Activated CD4-positive, alpha-beta T cell treated with anti-CD3 and anti-CD28 coated beads, Interleukin-2, amount 10 ng/mL, durations not matched to agents 7 days and 5 days (primary cell): ENCODE results near the gene FMN1. TPM values are rescaled to one million over a fixed set of nuclear protein-coding genes. Genes with fewer than 3 reads are reported as not detected.

Experiments
- CTCF ChIA-PET: fragments of 350-600 bp; sonication (Branson Sonifier 250); formaldehyde crosslinking; loops from one replicate; lab custom pipeline; 2021; ENCODE audit warnings: antibody characterized with exemption; lab: Charles Lee
- POLR2A ChIA-PET: fragments of 350-600 bp; sonication (Branson Sonifier 250); formaldehyde crosslinking; loops from one replicate; lab custom pipeline; 2021; ENCODE audit warnings: antibody characterized with exemption; lab: Charles Lee
- DNase-seq: peaks from one replicate; pipeline ENCODE4 v3.0.0-alpha.2; 2020
- H3K27ac Mint-ChIP-seq: one replicate; pipeline ENCODE4 v1.8.0; 2021; ENCODE audit warnings: mild to moderate bottlenecking, moderate library complexity, mixed read lengths
- H3K27me3 Mint-ChIP-seq: one replicate; pipeline ENCODE4 v1.8.0; 2021; ENCODE audit warnings: mixed read lengths
- H3K36me3 Mint-ChIP-seq: one replicate; pipeline ENCODE4 v1.8.0; 2021; ENCODE audit warnings: low read depth, mixed read lengths
- H3K4me1 Mint-ChIP-seq: one replicate; pipeline ENCODE4 v1.8.0; 2021; ENCODE audit warnings: mixed read lengths
- H3K4me3 Mint-ChIP-seq: one replicate; pipeline ENCODE4 v1.8.0; 2021; ENCODE audit warnings: mild to moderate bottlenecking, moderate library complexity, mixed read lengths
- H3K9me3 Mint-ChIP-seq: one replicate; pipeline ENCODE4 v1.8.0; 2021; ENCODE audit warnings: mixed read lengths
- total RNA-seq, 2 experiments: library from RNA; stranded (reverse); gene quantifications; one replicate each; pipeline ENCODE4 v1.2.3, GENCODE V29; 2021

FMN1 gene, protein sequence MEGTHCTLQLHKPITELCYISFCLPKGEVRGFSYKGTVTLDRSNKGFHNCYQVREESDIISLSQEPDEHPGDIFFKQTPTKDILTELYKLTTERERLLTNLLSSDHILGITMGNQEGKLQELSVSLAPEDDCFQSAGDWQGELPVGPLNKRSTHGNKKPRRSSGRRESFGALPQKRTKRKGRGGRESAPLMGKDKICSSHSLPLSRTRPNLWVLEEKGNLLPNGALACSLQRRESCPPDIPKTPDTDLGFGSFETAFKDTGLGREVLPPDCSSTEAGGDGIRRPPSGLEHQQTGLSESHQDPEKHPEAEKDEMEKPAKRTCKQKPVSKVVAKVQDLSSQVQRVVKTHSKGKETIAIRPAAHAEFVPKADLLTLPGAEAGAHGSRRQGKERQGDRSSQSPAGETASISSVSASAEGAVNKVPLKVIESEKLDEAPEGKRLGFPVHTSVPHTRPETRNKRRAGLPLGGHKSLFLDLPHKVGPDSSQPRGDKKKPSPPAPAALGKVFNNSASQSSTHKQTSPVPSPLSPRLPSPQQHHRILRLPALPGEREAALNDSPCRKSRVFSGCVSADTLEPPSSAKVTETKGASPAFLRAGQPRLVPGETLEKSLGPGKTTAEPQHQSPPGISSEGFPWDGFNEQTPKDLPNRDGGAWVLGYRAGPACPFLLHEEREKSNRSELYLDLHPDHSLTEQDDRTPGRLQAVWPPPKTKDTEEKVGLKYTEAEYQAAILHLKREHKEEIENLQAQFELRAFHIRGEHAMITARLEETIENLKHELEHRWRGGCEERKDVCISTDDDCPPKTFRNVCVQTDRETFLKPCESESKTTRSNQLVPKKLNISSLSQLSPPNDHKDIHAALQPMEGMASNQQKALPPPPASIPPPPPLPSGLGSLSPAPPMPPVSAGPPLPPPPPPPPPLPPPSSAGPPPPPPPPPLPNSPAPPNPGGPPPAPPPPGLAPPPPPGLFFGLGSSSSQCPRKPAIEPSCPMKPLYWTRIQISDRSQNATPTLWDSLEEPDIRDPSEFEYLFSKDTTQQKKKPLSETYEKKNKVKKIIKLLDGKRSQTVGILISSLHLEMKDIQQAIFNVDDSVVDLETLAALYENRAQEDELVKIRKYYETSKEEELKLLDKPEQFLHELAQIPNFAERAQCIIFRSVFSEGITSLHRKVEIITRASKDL (N-terminal part only)
- total RNA-seq: under 1 TPM; 0.04 to 0.12 TPM

DNA sequence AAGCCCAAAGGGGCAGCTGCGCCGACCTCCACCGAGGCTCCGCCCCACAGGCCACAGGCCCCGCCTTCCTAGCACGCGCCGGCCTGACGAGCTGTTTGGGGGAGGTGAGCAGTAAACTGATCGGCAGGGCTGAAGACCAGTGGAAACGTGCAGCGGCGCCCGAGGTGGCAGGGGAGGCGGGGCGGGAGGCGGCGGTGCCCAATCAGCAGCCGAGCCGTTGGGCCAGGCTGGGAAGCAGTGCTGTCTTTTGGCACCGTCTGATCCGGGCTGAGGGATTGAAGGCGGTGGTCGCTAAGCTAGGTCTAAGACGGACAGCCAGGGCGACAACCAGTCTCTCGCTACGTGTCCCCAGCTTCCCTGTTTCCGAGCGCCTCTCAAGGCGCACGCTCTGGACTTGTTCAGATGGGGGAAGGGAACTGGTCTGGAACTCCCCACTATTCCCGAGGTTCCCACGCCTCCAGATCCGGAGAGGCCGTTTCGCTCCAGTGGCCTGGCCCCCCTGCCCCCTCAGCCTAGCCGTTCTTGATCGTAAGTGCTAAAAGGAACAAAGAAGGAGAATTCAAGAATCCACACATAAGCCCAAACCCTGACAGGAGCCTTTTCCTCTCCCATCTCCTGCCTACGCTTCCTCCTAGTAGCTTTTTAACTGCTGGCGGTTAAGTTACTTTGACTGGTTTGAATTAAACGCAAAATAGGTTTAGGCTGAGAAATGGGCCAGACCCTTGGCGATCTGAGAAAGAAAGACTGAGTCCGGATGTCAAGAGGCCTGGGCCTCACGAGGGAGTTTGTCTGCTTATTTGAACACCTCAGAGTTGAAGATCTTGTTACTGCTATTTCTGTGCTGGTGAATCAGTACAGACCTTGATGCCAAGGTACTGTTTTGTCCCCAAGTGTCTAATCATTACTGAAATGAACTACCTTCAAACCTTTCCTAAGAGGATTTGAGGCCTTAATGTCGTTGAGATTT, at the start of gene FMN1:
FMN1 (minus strand) TSS at position 11 of the 967 bp plus-strand sequence. CDS start 39,800 bp downstream, outside the sequence.
- ChIA-PET POLR2A (no interaction called here), CTCF (no interaction called here)
- peak; percentile 92 for DNase-seq
- Mint-ChIP-seq H3K4me3 (peak within 1 kb of the TSS; percentile 71), H3K27ac (peak within 1 kb of the TSS; percentile 83), H3K27me3 (peaks cover 18% of the 10 kb centered on the region), H3K9me3 (no peaks in the 10 kb centered on the region), H3K36me3 (no peaks in the 10 kb centered on the region), H3K4me1 (peaks cover 22% of the 10 kb centered on the region)

DNA sequence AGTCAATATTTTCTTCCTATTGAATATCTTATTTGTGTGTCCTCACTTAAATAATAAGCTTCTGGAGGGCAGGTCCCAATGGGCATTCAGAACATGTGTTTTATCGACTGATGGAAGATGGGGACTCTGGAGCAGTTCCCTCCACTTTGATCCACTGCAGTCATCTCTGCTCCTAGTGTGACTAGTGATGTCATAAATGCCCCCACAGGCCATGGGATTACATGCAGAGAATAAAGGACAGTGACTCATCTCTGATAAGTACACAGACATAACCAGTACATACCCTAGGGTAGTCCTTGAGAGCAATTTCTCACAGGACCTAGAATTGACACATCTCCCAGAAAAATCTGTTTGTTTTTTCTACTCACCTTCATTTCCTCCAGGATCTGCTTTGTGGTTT, 49.4 kb upstream of the FMN1 start:
- Mint-ChIP-seq H3K4me1 (peaks cover 9% of the 10 kb centered on the region), H3K4me3 (no peak overlapping the region), H3K27me3 (no peaks in the 10 kb centered on the region), H3K27ac (no peak overlapping the region), H3K36me3 (no peaks in the 10 kb centered on the region), H3K9me3 (no peaks in the 10 kb centered on the region)
- CTCF ChIA-PET: interaction anchor here (1.2 kb wide), 1 partner anchor 99 kb away, joined by 3 read pairs; no protein-coding TSS in a partner anchor
- POLR2A ChIA-PET: no interaction called here
- DNase-seq: no peak

DNA sequence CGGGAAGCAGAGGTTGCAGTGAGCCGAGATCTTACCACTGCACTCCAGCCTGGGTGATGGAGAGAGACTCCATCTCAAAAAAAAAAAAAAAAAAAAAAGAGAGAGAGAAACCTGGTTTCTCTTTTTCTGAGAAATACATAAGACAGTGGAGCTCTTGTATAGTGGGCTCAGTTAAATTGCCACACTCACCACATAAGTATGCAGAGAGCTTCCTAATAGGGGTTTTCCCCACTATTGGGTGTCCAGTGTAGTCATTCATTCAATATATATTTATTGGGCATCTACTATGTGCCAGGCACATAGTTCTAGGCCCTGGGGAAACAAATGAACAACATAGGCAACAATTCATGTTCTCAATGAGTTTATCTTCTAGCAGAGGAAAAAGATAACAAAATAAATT, 48.9 kb upstream of the FMN1 start:
- H3K9me3 Mint-ChIP-seq: no peaks in the 10 kb centered on the region
- H3K27me3 Mint-ChIP-seq: no peaks in the 10 kb centered on the region
- no peaks in the 10 kb centered on the region for H3K36me3 Mint-ChIP-seq
- H3K27ac Mint-ChIP-seq: no peak overlapping the region
- no peak for DNase-seq
- CTCF ChIA-PET: interaction anchor here (1.2 kb wide), 1 partner anchor 99 kb away, joined by 3 read pairs; no protein-coding TSS in a partner anchor
- POLR2A ChIA-PET: no interaction called here
- peaks cover 9% of the 10 kb centered on the region for H3K4me1 Mint-ChIP-seq
- H3K4me3 Mint-ChIP-seq: no peak overlapping the region

DNA sequence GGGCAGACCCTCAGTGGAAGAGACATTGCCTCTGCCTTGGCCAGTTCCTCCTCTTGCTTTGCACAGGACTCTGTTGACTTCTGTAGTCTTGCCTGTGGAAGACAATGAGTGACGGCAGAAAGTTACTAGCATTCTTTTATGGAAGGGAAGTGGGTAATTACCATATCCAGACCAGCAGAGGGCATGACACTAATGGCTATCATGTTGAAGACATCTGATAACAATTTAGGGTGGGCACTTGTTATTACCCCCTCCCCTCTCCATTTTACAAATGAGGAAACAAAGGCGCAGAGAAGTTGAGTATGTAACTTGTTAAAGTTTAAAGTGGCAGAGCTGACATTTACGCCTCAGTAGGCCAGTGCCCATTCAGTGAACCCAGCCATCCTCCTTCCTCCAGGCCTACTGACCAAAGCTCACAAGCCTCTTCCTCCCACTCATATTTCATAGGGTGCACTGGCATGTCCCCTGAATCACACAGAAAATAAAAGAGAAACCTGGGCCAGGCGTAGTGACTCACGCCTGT, 48.2 kb upstream of the FMN1 start:
- peaks cover 9% of the 10 kb centered on the region for H3K4me1 Mint-ChIP-seq
- ChIA-PET CTCF (interaction anchor here (0.5 to 1.2 kb wide), 2 partner anchors 98 to 145 kb away, joined by 3 to 4 read pairs; no protein-coding TSS in a partner anchor), POLR2A (no interaction called here)
- no peaks in the 10 kb centered on the region for H3K9me3 Mint-ChIP-seq
- H3K36me3 Mint-ChIP-seq: no peaks in the 10 kb centered on the region
- H3K4me3 Mint-ChIP-seq: no peak overlapping the region
- H3K27me3 Mint-ChIP-seq: no peaks in the 10 kb centered on the region
- DNase-seq: no peak
- H3K27ac Mint-ChIP-seq: no peak overlapping the region

DNA sequence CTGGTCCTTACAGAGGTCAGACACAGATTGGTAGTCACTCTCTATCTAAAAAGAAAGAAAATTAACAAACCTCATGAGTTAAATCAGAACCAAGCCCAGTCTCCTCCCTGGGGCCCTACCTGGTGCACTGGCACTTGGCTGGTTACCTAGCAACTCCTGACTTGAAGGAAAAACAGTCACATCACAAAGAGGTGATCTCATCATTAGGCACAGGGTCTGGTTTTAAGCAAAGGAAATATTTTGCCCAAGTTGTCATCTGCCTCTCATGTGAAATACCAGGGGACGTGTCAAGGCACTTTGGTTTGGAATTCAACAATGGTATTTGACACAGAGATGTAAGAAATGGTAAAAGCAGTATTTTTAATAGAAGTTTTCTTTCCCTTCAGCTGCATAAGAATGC, 47.7 kb upstream of the FMN1 start:
- H3K36me3 Mint-ChIP-seq: no peaks in the 10 kb centered on the region
- H3K9me3 Mint-ChIP-seq: no peaks in the 10 kb centered on the region
- H3K27me3 Mint-ChIP-seq: peaks cover 4% of the 10 kb centered on the region
- ChIA-PET CTCF (interaction anchor here (0.5 kb wide), 1 partner anchor 145 kb away, joined by 4 read pairs; no protein-coding TSS in a partner anchor), POLR2A (no interaction called here)
- no peak for DNase-seq
- peaks cover 9% of the 10 kb centered on the region for H3K4me1 Mint-ChIP-seq
- H3K27ac Mint-ChIP-seq: no peak overlapping the region
- no peak overlapping the region for H3K4me3 Mint-ChIP-seq

DNA sequence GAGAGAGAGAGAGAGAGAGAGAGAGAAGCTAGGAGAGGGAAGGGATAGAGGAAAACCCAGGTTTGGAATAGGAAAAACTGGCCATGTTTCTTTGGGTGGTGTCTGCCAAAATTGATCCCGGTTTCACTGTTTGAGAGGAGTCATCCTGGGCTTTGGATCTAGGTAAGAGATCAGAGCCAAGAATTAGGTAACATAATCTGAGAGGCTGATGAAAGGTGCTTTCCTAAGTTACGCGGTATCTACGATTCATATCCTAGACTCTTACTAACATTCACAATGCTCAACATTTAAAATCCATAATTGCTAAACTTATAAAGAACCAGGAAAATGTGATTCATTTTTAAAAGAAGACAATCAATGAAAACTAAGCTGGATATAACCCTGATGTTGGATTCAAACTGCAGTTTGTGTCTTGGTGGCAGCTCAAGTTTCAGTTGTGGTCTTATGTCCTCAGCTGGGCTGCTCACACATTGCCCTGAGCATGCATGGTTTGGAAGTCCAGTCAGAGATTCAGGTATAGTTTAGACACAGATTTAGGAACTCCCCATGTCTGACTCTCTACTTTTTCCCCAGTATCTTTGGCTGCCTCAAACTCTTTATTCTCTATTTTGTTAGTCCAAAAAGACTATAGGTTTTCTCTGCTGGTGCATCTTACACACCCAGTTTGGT, 42.5 kb upstream of the FMN1 start:
- CTCF ChIA-PET: no interaction called here
- Mint-ChIP-seq H3K27me3 (peaks cover 17% of the 10 kb centered on the region), H3K36me3 (no peaks in the 10 kb centered on the region), H3K27ac (no peak overlapping the region), H3K9me3 (no peaks in the 10 kb centered on the region), H3K4me3 (no peak overlapping the region), H3K4me1 (no peaks in the 10 kb centered on the region)
- no peak for DNase-seq
- POLR2A ChIA-PET: no interaction called here

DNA sequence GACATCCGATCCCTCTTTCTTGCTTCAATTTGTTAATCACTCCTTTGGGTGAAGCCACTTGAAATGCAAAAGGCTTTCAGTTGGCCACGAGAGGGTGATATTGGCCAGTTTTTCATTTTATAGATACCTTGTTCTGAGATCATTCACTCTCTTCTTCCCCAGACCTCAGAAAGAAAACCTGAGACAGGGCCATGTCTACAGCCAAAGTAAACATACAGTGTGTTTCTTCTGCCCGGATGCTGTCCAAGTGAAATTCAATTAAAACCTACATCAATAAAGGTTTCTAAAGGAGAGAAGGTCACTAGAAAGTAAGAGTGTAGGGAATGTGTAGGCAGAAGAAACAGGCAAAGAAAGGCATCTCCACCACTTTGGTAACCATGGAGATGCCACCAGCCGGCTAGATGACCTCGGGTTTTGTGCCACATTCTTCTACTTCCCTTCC, 39.5 kb upstream of the FMN1 start:
- Mint-ChIP-seq H3K27me3 (peaks cover 17% of the 10 kb centered on the region), H3K4me1 (no peaks in the 10 kb centered on the region), H3K4me3 (no peak overlapping the region), H3K36me3 (no peaks in the 10 kb centered on the region), H3K27ac (no peak overlapping the region), H3K9me3 (no peaks in the 10 kb centered on the region)
- ChIA-PET POLR2A (no interaction called here), CTCF (no interaction called here)
- DNase-seq: peak; percentile 22

DNA sequence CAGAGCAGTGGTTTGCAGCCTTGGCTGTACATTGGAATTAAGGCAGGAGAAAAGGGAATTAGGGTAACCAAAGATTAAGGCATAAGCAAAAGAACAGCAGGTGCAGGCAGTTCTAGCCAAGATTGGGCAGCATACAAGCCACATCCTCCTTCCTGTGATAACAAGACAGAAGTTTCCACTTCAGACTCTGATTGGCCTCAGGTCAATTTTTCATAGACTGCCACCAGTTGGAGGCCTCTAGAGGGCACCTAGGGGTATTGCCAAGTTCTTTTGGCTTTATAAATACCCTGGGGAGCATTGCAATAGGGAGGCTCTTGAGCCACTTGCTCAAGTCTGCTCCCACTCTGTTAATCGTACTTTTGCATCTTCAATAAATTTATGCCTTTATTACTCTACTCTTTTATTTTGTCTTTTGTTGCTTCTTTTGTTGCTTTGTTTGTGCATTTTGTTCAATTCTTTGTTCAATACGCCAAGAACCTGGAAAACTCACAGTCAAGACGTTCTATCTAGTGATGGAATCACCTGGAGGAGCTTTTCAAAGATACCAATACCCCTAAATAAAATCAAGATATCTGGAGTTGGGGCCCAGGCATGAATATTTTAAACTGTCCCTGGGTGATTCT, 32.2 kb upstream of the FMN1 start:
- ChIA-PET CTCF (no interaction called here), POLR2A (no interaction called here)
- Mint-ChIP-seq H3K36me3 (no peaks in the 10 kb centered on the region), H3K4me3 (no peak overlapping the region), H3K4me1 (peaks cover 18% of the 10 kb centered on the region), H3K27me3 (peaks cover 3% of the 10 kb centered on the region), H3K27ac (peak overlapping the region; percentile 57), H3K9me3 (no peaks in the 10 kb centered on the region)
- peak; percentile 86 for DNase-seq

DNA sequence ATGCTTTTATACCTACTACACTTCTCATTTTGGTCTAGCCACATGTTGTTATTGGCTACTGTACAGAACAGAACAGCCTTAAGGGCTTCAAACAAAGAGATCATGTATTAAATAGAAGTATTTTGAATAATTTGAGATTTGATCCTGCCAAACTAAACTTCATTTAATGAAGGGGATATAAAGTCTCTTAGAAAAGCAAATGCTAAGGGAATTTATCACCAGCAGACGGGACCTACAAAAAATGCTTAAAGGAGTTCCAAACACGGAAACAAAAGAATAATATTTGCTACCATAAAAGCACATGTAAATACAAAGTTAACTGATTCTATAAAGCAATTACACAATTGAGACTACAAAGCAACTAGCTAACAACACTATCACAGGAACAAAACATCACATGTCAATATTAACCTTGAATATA, 23.6 kb upstream of the FMN1 start:
- H3K4me3 Mint-ChIP-seq: no peak overlapping the region
- no peaks in the 10 kb centered on the region for H3K36me3 Mint-ChIP-seq
- POLR2A ChIA-PET: no interaction called here
- CTCF ChIA-PET: no interaction called here
- no peak overlapping the region for H3K27ac Mint-ChIP-seq
- no peaks in the 10 kb centered on the region for H3K4me1 Mint-ChIP-seq
- DNase-seq: no peak
- H3K27me3 Mint-ChIP-seq: peaks cover 7% of the 10 kb centered on the region
- no peaks in the 10 kb centered on the region for H3K9me3 Mint-ChIP-seq

DNA sequence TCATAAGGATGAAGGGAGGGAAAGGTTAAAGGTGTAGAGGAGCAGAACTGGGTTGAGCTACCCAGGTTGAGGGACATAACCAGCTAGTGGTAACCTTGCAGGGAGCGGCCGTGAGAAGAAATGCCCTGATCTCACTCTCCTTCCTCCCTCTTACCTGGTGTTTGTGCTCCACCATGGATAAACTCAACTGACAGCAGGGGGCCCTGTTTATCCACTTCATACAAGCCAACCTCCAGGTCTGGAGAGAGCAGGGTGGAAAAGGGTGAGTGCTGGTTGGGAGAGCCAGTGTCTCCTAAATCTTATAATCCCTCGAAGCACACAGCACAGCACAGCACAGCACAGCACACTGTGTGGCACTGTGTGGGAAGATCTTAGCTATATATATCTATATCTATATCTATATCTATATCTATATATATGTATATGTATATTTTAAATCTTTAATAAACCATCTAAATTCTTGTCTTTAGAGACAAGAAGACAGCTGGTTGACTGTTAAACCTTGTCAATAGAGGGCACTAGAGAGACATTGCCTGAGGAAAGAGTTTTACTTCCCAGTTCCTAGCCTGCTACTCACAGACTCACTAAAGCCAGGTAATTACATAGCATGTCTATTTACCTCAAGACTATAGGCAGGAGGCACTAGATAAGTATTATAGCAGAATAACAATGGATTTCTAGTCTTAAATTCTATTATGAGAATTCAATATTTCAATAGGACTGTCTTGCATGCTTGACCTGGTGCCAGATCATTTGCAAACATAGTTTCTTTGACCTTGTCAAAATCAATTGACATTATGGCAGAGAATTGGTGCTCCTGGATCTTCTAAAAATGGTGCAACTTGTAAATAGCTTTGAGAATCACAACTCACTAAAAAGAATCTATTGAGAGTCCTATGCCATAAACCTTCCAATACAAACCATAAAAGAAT, 21.7 kb upstream of the FMN1 start:
- H3K4me1 Mint-ChIP-seq: no peaks in the 10 kb centered on the region
- DNase-seq: no peak
- H3K9me3 Mint-ChIP-seq: no peaks in the 10 kb centered on the region
- H3K4me3 Mint-ChIP-seq: no peak overlapping the region
- no peaks in the 10 kb centered on the region for H3K27me3 Mint-ChIP-seq
- no peaks in the 10 kb centered on the region for H3K36me3 Mint-ChIP-seq
- CTCF ChIA-PET: interaction anchor here (2.1 kb wide), 1 partner anchor 14 kb away, joined by 6 read pairs; no protein-coding TSS in a partner anchor
- POLR2A ChIA-PET: no interaction called here
- no peak overlapping the region for H3K27ac Mint-ChIP-seq
